Esophagus squamous epithelium (tissue), 4 donors: Measurements from ENCODE around the gene LSM11.

Experiments
- POLR2A ChIP-seq, 4 donors: fragments of 450-650 bp; IDR thresholded peaks; one replicate each; pipeline ENCODE4 v1.6.1; 2017; ENCODE audit warnings: antibody characterized with exemption in 4 of 4, mild to moderate bottlenecking in 4 of 4, moderate library complexity in 3 of 4
- TF ChIP-seq, protein P1 (sequence below), 6 experiments: fragments of 450-650 bp in 4 of 6; fragments of 200-600 bp in 2 of 6; sonication (generic) in 2 of 6; IDR thresholded peaks; one replicate each; pipeline ENCODE4 v1.5.1; 2016 to 2019; ENCODE audit warnings: antibody characterized with exemption in 6 of 6, mild to moderate bottlenecking in 4 of 6, moderate library complexity in 4 of 6

DNA sequence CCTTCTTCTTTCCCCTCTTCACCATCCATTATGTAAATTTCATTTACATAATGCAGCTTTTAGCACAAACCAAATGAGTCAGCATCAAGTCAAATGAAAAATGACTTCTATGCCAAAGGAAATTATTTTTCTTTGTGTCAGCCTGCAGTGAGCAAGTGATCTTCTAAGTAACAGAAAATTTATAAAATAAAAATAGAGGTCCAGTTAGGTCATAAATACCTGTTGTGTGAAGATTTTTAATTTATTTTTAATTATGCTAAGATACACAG is 29.0 kb upstream of the LSM11 start:
- TF ChIP-seq, protein P1, sequence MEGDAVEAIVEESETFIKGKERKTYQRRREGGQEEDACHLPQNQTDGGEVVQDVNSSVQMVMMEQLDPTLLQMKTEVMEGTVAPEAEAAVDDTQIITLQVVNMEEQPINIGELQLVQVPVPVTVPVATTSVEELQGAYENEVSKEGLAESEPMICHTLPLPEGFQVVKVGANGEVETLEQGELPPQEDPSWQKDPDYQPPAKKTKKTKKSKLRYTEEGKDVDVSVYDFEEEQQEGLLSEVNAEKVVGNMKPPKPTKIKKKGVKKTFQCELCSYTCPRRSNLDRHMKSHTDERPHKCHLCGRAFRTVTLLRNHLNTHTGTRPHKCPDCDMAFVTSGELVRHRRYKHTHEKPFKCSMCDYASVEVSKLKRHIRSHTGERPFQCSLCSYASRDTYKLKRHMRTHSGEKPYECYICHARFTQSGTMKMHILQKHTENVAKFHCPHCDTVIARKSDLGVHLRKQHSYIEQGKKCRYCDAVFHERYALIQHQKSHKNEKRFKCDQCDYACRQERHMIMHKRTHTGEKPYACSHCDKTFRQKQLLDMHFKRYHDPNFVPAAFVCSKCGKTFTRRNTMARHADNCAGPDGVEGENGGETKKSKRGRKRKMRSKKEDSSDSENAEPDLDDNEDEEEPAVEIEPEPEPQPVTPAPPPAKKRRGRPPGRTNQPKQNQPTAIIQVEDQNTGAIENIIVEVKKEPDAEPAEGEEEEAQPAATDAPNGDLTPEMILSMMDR (IDR thresholded peaks at IDR 0.05) = no peak
- no peak for TF ChIP-seq POLR2A (IDR thresholded peaks at IDR 0.05)
